D341Med (cell line): ENCODE measurements around the gene LNX1.
"Not testable (repeated sequence)": the region's sequence is repeated elsewhere in the genome, so short reads cannot be mapped to it uniquely, and the experiment has no call there.

Experiments used
- DNase-seq: peaks from one replicate; pipeline ENCODE4 v3.0.0; 2012; ENCODE audit warnings: low spot score

The LNX1 gene

GRCh38 chr4:53456178-53456577 is 135.1 kb downstream of the LNX1 start:
- DNase-seq: no peak

- DNase-seq: no peak
These were observed 135.5 kb downstream of the LNX1 start for GRCh38 chr4:53455766-53456165.

- DNase-seq: no peak
These were observed 137.9 kb downstream of the LNX1 start for GRCh38 chr4:53453385-53453784.

- no peak for DNase-seq
These were observed 140.5 kb downstream of the LNX1 start for GRCh38 chr4:53450773-53451172.

- no peak for DNase-seq
These were observed 146.3 kb downstream of the LNX1 start for GRCh38 chr4:53444954-53445353.

- no peak for DNase-seq
These were observed 149.7 kb downstream of the LNX1 start for GRCh38 chr4:53441564-53441963.

GRCh38 chr4:53436251-53436650 is 155.0 kb downstream of the LNX1 start:
- no peak for DNase-seq

- DNase-seq: no peak
These were observed 158.5 kb downstream of the LNX1 start for GRCh38 chr4:53432528-53433424.

GRCh38 chr4:53431052-53431451 is 160.2 kb downstream of the LNX1 start:
- no peak for DNase-seq

- no peak for DNase-seq
These were observed 163.9 kb downstream of the LNX1 start for GRCh38 chr4:53427366-53427765.

- no peak for DNase-seq
These were observed 167.0 kb downstream of the LNX1 start for GRCh38 chr4:53424280-53424679.

- DNase-seq: no peak
These were observed 168.9 kb downstream of the LNX1 start for GRCh38 chr4:53422367-53422766.

- no peak for DNase-seq
These were observed 169.5 kb downstream of the LNX1 start for GRCh38 chr4:53421791-53422190.

GRCh38 chr4:53419208-53419607 is 172.1 kb downstream of the LNX1 start:
- no peak for DNase-seq

- DNase-seq: not testable (repeated sequence)
These were observed 181.8 kb downstream of the LNX1 start for GRCh38 chr4:53409479-53409878.
